ENCODE results near the gene ABTB2. TPM values are rescaled to one million over a fixed set of nuclear protein-coding genes. Genes with fewer than 3 reads are reported as not detected.

ABTB2 gene
- total RNA-seq, 1 donor from 2014 or later = 0.89 TPM

DNA sequence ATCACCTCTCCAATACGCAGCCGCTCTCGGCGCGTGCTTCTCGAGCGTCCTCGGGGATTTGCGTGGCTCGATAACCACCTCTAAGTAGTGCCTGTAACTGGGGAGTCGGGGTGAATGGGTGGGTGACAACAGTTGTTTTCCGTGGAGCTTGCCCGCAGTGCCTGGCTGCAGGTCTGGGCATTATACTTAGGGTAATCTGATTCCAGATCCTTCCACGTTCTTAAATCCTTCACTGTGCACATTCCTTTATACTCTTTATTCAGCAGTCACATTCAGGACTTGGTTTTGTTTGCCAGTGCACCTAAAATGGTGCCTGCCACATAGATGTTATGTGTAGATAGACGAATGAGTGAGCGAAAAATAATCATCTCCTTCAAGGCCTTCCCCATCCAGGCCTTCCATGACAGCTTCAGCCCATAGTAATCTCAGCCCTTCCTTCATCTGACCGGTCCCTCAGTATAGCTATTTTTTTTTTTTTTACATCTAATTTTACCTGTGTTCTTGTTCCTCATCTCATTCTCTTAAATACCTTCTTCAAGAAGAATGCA is 251.8 kb downstream of the ABTB2 start:
- Mint-ChIP-seq H3K27ac (ENCODE audit: unreplicated experiment) (peak overlapping the region; percentile 99), H3K4me1 (ENCODE audit: unreplicated experiment) (peaks cover 28% of the 10 kb centered on the region), H3K9me3 (ENCODE audit: unreplicated experiment) (no peaks in the 10 kb centered on the region), H3K27me3 (ENCODE audit: unreplicated experiment) (no peaks in the 10 kb centered on the region), H3K4me3 (ENCODE audit: unreplicated experiment) (peak overlapping the region; percentile 94), H3K36me3 (ENCODE audit: unreplicated experiment) (peaks cover 16% of the 10 kb centered on the region)
- TF ChIP-seq, protein P1, sequence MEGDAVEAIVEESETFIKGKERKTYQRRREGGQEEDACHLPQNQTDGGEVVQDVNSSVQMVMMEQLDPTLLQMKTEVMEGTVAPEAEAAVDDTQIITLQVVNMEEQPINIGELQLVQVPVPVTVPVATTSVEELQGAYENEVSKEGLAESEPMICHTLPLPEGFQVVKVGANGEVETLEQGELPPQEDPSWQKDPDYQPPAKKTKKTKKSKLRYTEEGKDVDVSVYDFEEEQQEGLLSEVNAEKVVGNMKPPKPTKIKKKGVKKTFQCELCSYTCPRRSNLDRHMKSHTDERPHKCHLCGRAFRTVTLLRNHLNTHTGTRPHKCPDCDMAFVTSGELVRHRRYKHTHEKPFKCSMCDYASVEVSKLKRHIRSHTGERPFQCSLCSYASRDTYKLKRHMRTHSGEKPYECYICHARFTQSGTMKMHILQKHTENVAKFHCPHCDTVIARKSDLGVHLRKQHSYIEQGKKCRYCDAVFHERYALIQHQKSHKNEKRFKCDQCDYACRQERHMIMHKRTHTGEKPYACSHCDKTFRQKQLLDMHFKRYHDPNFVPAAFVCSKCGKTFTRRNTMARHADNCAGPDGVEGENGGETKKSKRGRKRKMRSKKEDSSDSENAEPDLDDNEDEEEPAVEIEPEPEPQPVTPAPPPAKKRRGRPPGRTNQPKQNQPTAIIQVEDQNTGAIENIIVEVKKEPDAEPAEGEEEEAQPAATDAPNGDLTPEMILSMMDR (IDR thresholded peaks at IDR 0.05) = no peak
- no peak for DNase-seq (ENCODE audit: extremely low spot score, unreplicated experiment)

DNA sequence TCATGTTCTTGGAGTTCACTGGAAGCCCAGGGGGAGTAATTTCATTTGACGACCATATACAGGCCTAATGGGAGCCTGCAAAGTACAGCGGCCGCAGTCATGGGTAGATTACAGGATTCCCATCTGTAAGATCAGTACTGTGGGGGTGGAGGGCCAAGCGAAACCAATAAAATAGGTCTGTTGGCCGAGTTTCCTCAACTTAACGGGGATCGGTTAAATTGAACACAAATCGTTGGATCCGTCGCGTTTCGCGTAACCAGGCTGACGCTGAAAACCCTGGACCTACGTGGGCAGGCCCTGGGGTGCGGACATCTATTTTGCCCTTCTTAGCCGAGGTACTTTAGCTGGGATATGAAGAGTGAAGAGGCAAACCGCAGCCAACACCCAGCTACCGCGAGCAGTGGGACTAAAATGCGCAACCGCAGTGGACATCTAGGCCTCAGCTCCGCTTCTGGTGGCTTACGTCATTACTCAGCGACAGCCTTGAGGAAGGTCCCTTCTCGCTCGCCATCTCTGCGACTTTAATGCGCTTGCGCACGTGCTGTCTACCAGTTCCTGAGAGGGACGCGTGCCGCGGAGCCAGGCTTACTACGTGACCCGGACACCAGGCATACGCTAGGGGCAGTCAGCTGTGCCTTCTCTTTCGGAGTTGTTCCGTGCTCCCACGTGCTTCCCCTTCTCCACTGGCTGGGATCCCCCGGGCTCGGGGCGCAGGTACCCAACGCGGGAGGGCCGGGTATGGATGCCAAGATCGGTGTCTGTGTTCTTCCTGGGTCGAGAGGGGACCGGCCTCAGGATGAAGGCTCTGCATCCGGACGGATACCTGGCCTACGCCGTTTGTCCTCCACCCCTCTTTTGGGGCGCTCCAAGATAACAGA is 252.5 kb downstream of the ABTB2 start, which contains the start of gene NAT10:
NAT10 (plus strand) TSS at position 551 of the 878 bp plus-strand sequence. CDS start 2,597 bp downstream, outside the sequence.
- H3K27me3 Mint-ChIP-seq (ENCODE audit: unreplicated experiment) = no peaks in the 10 kb centered on the region
- H3K9me3 Mint-ChIP-seq (ENCODE audit: unreplicated experiment) = no peaks in the 10 kb centered on the region
- H3K36me3 Mint-ChIP-seq (ENCODE audit: unreplicated experiment) = peaks cover 18% of the 10 kb centered on the region
- H3K27ac Mint-ChIP-seq (ENCODE audit: unreplicated experiment) = peak within 1 kb of the TSS; percentile 99
- TF ChIP-seq, protein P1 (IDR thresholded peaks at IDR 0.05) = peak; percentile 22
- peak; percentile 99 for DNase-seq (ENCODE audit: extremely low spot score, unreplicated experiment)
- peak within 1 kb of the TSS; percentile 94 for H3K4me3 Mint-ChIP-seq (ENCODE audit: unreplicated experiment)
- H3K4me1 Mint-ChIP-seq (ENCODE audit: unreplicated experiment) = peaks cover 28% of the 10 kb centered on the region

DNA sequence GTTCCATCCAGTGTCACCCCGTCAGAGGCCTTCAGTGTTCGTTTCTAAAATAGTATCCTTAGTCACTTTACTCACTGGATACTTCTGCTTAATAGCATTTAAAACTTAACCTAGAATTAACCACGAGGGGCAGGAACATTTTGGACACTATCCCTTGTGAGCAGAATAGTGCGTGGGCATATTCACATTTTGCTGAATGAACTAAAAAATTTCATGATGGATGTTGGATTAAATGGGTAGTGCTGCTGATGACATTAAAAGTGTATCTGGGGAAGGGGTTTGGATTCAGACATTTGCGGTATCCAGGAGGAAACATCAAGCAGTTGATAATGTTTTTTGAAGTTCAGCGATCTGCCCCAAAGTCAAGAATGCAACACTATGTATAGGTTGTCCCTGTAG is 253.1 kb downstream of the ABTB2 start:
- TF ChIP-seq, protein P1 (IDR thresholded peaks at IDR 0.05) = no peak
- peaks cover 20% of the 10 kb centered on the region for H3K36me3 Mint-ChIP-seq (ENCODE audit: unreplicated experiment)
- H3K27me3 Mint-ChIP-seq (ENCODE audit: unreplicated experiment) = no peaks in the 10 kb centered on the region
- peak overlapping the region; percentile 99 for H3K27ac Mint-ChIP-seq (ENCODE audit: unreplicated experiment)
- H3K4me3 Mint-ChIP-seq (ENCODE audit: unreplicated experiment) = peak overlapping the region; percentile 94
- H3K4me1 Mint-ChIP-seq (ENCODE audit: unreplicated experiment) = peaks cover 28% of the 10 kb centered on the region
- H3K9me3 Mint-ChIP-seq (ENCODE audit: unreplicated experiment) = no peaks in the 10 kb centered on the region
- no peak for DNase-seq (ENCODE audit: extremely low spot score, unreplicated experiment)

Other genes with a start within 250 kb of the ABTB2 start
- 18.4 and 22.4 TPM in 2 replicates for gene CAT, start 80.9 kb upstream of the ABTB2 start, total RNA-seq
- gene ELF5, start 155.8 kb upstream of the ABTB2 start, total RNA-seq = not detected in 2 replicates